AG04449 (cell line): Measurements from ENCODE around the gene RBFOX1.

Experiments used
- CTCF ChIA-PET: fragments of 350-600 bp; formaldehyde crosslinking; extraction: SDS; loops from one replicate; lab custom pipeline; 2021; ENCODE audit warnings: antibody characterized with exemption; lab: Yijun Ruan, JAX
- POLR2A ChIA-PET: fragments of 400-600, 350-600 bp; formaldehyde crosslinking; extraction: SDS; loops from one replicate; lab custom pipeline; 2020; ENCODE audit warnings: antibody characterized with exemption, inconsistent platforms; lab: Yijun Ruan, JAX
- DNase-seq: peaks from one replicate; pipeline ENCODE4 v3.0.0-alpha.2; 2010; ENCODE audit warnings: low read depth, low spot score
- H3K4me3 ChIP-seq: 2 replicates; pipeline ENCODE4 v1.5.1; 2011; ENCODE audit warnings: low read depth, mild to moderate bottlenecking, control low read depth, low read length
- CTCF ChIP-seq: IDR thresholded peaks from one replicate; pipeline ENCODE4 v1.5.1; 2011; ENCODE audit warnings: mild to moderate bottlenecking, moderate library complexity, low read length, control low read depth, inconsistent platforms; ENCODE audit not compliant: insufficient read depth; ENCODE audit errors: missing control alignments

The RBFOX1 gene

GRCh38 chr16:7332611-7333010, at the start of gene RBFOX1:
Gene RBFOX1 (plus strand): TSS chr16:7332845.
- CTCF ChIA-PET: no interaction called here

GRCh38 chr16:7284780-7285179, 47.9 kb upstream of the RBFOX1 start:
- DNase-seq: no peak
- CTCF ChIA-PET: no interaction called here
- POLR2A ChIA-PET: no interaction called here
- H3K4me3 ChIP-seq: no peak overlapping the region
- no peak for TF ChIP-seq CTCF

More at GRCh38 chr16:7332611-7333010, at the start of gene RBFOX1:
- DNase-seq: no peak
- H3K4me3 ChIP-seq: no peak within 1 kb of the TSS
- TF ChIP-seq CTCF: no peak
- POLR2A ChIA-PET: no interaction called here

- no peak for TF ChIP-seq CTCF
- CTCF ChIA-PET: no interaction called here
- no peak overlapping the region for H3K4me3 ChIP-seq
- POLR2A ChIA-PET: no interaction called here
- DNase-seq: no peak
Measured at GRCh38 chr16:7285520-7285919, 47.1 kb upstream of the RBFOX1 start.

- POLR2A ChIA-PET: no interaction called here
- no peak for DNase-seq
- no peak for TF ChIP-seq CTCF
- CTCF ChIA-PET: no interaction called here
- H3K4me3 ChIP-seq: no peak overlapping the region
Measured at GRCh38 chr16:7289299-7289698, 43.3 kb upstream of the RBFOX1 start.

GRCh38 chr16:7290682-7291081, 42.0 kb upstream of the RBFOX1 start:
- no peak for DNase-seq
- H3K4me3 ChIP-seq: no peak overlapping the region
- POLR2A ChIA-PET: no interaction called here
- no peak for TF ChIP-seq CTCF
- CTCF ChIA-PET: no interaction called here

- TF ChIP-seq CTCF: no peak
- H3K4me3 ChIP-seq: no peak overlapping the region
- DNase-seq: no peak
- ChIA-PET CTCF (no interaction called here), POLR2A (no interaction called here)
Measured at GRCh38 chr16:7294020-7294419, 38.6 kb upstream of the RBFOX1 start.
